Stimulated activated CD8-positive, alpha-beta memory T cell treated with anti-CD3 and anti-CD28 coated beads, Interleukin-12 subunit alpha, Interleukin-12 subunit beta, amount 100 ng/mL, for 1 hour (primary cell): ENCODE measurements around the gene PRDM16.
"Not testable (repeated sequence)": the region's sequence is repeated elsewhere in the genome, so short reads cannot be mapped to it uniquely, and the experiment has no call there.

ENCODE experiments used
- DNase-seq: peaks from one replicate; pipeline ENCODE4 v3.0.0-alpha.2; 2020; ENCODE audit warnings: low read depth

The PRDM16 gene

GRCh38 chr1:3082051-3082450 is 13.0 kb downstream of the PRDM16 start:
- DNase-seq, result no peak

GRCh38 chr1:3082571-3083516 is 13.8 kb downstream of the PRDM16 start:
- no peak for DNase-seq

- DNase-seq, result no peak
These were observed 15.2 kb downstream of the PRDM16 start for GRCh38 chr1:3084154-3084553.

GRCh38 chr1:3084726-3085125 is 15.7 kb downstream of the PRDM16 start:
- DNase-seq, result no peak

- no peak for DNase-seq
These were observed 16.7 kb downstream of the PRDM16 start for GRCh38 chr1:3085721-3086120.

GRCh38 chr1:3086272-3086974 is 17.4 kb downstream of the PRDM16 start:
- no peak for DNase-seq

GRCh38 chr1:3087049-3087448 is 18.0 kb downstream of the PRDM16 start:
- DNase-seq, result no peak

GRCh38 chr1:3087946-3088668 is 19.1 kb downstream of the PRDM16 start:
- DNase-seq, result not testable (repeated sequence)

- no peak for DNase-seq
These were observed 20.5 kb downstream of the PRDM16 start for GRCh38 chr1:3089490-3089889.

GRCh38 chr1:3091334-3091733 is 22.3 kb downstream of the PRDM16 start:
- DNase-seq, result no peak

- no peak for DNase-seq
These were observed 23.5 kb downstream of the PRDM16 start for GRCh38 chr1:3092530-3092929.

- DNase-seq, result no peak
These were observed 25.1 kb downstream of the PRDM16 start for GRCh38 chr1:3093898-3094626.

GRCh38 chr1:3094863-3095780 is 26.1 kb downstream of the PRDM16 start:
- DNase-seq, result no peak

GRCh38 chr1:3096345-3096744 is 27.3 kb downstream of the PRDM16 start:
- DNase-seq, result no peak

GRCh38 chr1:3097231-3097630 is 28.2 kb downstream of the PRDM16 start:
- no peak for DNase-seq

GRCh38 chr1:3097861-3098260 is 28.9 kb downstream of the PRDM16 start:
- DNase-seq, result no peak

- DNase-seq, result no peak
These were observed 30.9 kb downstream of the PRDM16 start for GRCh38 chr1:3099861-3100260.

GRCh38 chr1:3101124-3101939 is 32.3 kb downstream of the PRDM16 start:
- DNase-seq, result no peak

GRCh38 chr1:3102641-3103040 is 33.6 kb downstream of the PRDM16 start:
- DNase-seq, result no peak
